Measurements from ENCODE around the gene PDE8B.

PDE8B gene

GRCh38 chr5:77322406-77322805 is 111.9 kb downstream of the PDE8B start:
- DNase-seq (ENCODE audit: extremely low spot score): no peak
- TF ChIP-seq LEF1 (IDR thresholded peaks at IDR 0.05; ENCODE audit: borderline replicate concordance): no peak
- TF ChIP-seq CTBP1 (IDR thresholded peaks at IDR 0.05; ENCODE audit: borderline replicate concordance): no peak
- no peak for TF ChIP-seq SUZ12 (IDR thresholded peaks at IDR 0.05)
- no peak for TF ChIP-seq HDGF (IDR thresholded peaks at IDR 0.05; ENCODE audit: borderline replicate concordance)
- TF ChIP-seq FOXA1 (IDR thresholded peaks at IDR 0.05): no peak
- no peak for TF ChIP-seq NFRKB (IDR thresholded peaks at IDR 0.05)
- TF ChIP-seq TARDBP (IDR thresholded peaks at IDR 0.05): no peak
- TF ChIP-seq PKNOX1 (IDR thresholded peaks at IDR 0.05): no peak
- TF ChIP-seq ZNF384 (IDR thresholded peaks at IDR 0.05): no peak
- TF ChIP-seq BHLHE40 (IDR thresholded peaks at IDR 0.05; ENCODE audit: borderline replicate concordance): no peak
- CTCF ChIA-PET: no interaction called here
- POLR2A ChIA-PET: no interaction called here

GRCh38 chr5:77325921-77326541 is 115.6 kb downstream of the PDE8B start:
- no peak for DNase-seq (ENCODE audit: extremely low spot score)
- CTCF ChIA-PET: no interaction called here
- TF ChIP-seq CTBP1 (IDR thresholded peaks at IDR 0.05; ENCODE audit: borderline replicate concordance): no peak
- no peak for TF ChIP-seq ELF4 (IDR thresholded peaks at IDR 0.05)
- no peak for TF ChIP-seq SUZ12 (IDR thresholded peaks at IDR 0.05)
- no peak for TF ChIP-seq PKNOX1 (IDR thresholded peaks at IDR 0.05)
- TF ChIP-seq FOXA1 (IDR thresholded peaks at IDR 0.05): no peak
- TF ChIP-seq LEF1 (IDR thresholded peaks at IDR 0.05; ENCODE audit: borderline replicate concordance): no peak
- TF ChIP-seq ARNT (IDR thresholded peaks at IDR 0.05): no peak
- no peak for TF ChIP-seq ZNF384 (IDR thresholded peaks at IDR 0.05)
- no peak for TF ChIP-seq TARDBP (IDR thresholded peaks at IDR 0.05)
- POLR2A ChIA-PET: no interaction called here

- TF ChIP-seq LEF1 (IDR thresholded peaks at IDR 0.05; ENCODE audit: borderline replicate concordance): no peak
- no peak for TF ChIP-seq ARNT (IDR thresholded peaks at IDR 0.05)
- no peak for TF ChIP-seq SP1 (IDR thresholded peaks at IDR 0.05)
- no peak for TF ChIP-seq SUZ12 (IDR thresholded peaks at IDR 0.05)
- no peak for TF ChIP-seq L3MBTL2 (conservative IDR thresholded peaks at IDR 0.05)
- no peak for TF ChIP-seq FOXK2 (IDR thresholded peaks at IDR 0.05)
- no peak for TF ChIP-seq ZNF384 (IDR thresholded peaks at IDR 0.05)
- TF ChIP-seq NFRKB (IDR thresholded peaks at IDR 0.05): no peak
- no peak for TF ChIP-seq TARDBP (IDR thresholded peaks at IDR 0.05)
- TF ChIP-seq CTBP1 (IDR thresholded peaks at IDR 0.05; ENCODE audit: borderline replicate concordance): no peak
- TF ChIP-seq PKNOX1 (IDR thresholded peaks at IDR 0.05): no peak
- no peak for TF ChIP-seq FOXA1 (IDR thresholded peaks at IDR 0.05)
- TF ChIP-seq BHLHE40 (IDR thresholded peaks at IDR 0.05; ENCODE audit: borderline replicate concordance): no peak
- POLR2A ChIA-PET: no interaction called here
- CTCF ChIA-PET: no interaction called here
- DNase-seq (ENCODE audit: extremely low spot score): no peak
These were observed 116.7 kb downstream of the PDE8B start for GRCh38 chr5:77326986-77327734.

- ChIA-PET CTCF (no interaction called here), POLR2A (no interaction called here)
- TF ChIP-seq FOXA1 (IDR thresholded peaks at IDR 0.05) (no peak), SUZ12 (IDR thresholded peaks at IDR 0.05) (no peak), FOXM1 (IDR thresholded peaks at IDR 0.05; ENCODE audit: borderline replicate concordance) (no peak), L3MBTL2 (conservative IDR thresholded peaks at IDR 0.05) (no peak), FOXK2 (IDR thresholded peaks at IDR 0.05) (no peak), PKNOX1 (IDR thresholded peaks at IDR 0.05) (no peak), NFRKB (IDR thresholded peaks at IDR 0.05) (no peak), BHLHE40 (IDR thresholded peaks at IDR 0.05; ENCODE audit: borderline replicate concordance) (no peak), HDGF (IDR thresholded peaks at IDR 0.05; ENCODE audit: borderline replicate concordance) (no peak), ARNT (IDR thresholded peaks at IDR 0.05) (no peak), ELF4 (IDR thresholded peaks at IDR 0.05) (no peak), CTBP1 (IDR thresholded peaks at IDR 0.05; ENCODE audit: borderline replicate concordance) (no peak), SP1 (IDR thresholded peaks at IDR 0.05) (no peak), LEF1 (IDR thresholded peaks at IDR 0.05; ENCODE audit: borderline replicate concordance) (no peak), TARDBP (IDR thresholded peaks at IDR 0.05) (no peak), ZNF384 (IDR thresholded peaks at IDR 0.05) (no peak)
- DNase-seq (ENCODE audit: extremely low spot score): no peak
These were observed 118.6 kb downstream of the PDE8B start for GRCh38 chr5:77328930-77329647.
